IMR-90 (cell line): ENCODE data around the gene JMJD8. TPM values are rescaled to one million over a fixed set of nuclear protein-coding genes. Genes with fewer than 3 reads are reported as not detected.

Source experiments
- ATAC-seq: fragments of 200-7000 bp; cut with Tn5 transposase; 2 replicates; pipeline ENCODE4 v1.9.1; 2020; ENCODE audit warnings: low read depth, mild to moderate bottlenecking, moderate library complexity
- BruUV-seq: library from RNA; stranded (reverse); fragments of 400-500 nt; replicated peaks from 2 replicates; lab custom pipeline; 2021; lab: Mats Ljungman, UMichigan
- CTCF ChIA-PET: fragments of 300-600 bp; formaldehyde crosslinking; extraction: SDS; loops from one replicate; lab custom pipeline; 2021; ENCODE audit warnings: antibody characterized with exemption; lab: Yijun Ruan, JAX
- POLR2A ChIA-PET: fragments of 300-600 bp; sonication (Branson Sonifier 250); formaldehyde crosslinking; loops from one replicate; lab custom pipeline; 2022; ENCODE audit warnings: antibody characterized with exemption; ENCODE audit not compliant: unreplicated experiment; lab: Charles Lee
- DNase-seq: peaks from one replicate; pipeline ENCODE4 v3.0.0; 2013
- H2AFZ ChIP-seq: replicated peaks from 2 replicates; pipeline ENCODE3; 2013; ENCODE audit warnings: low read length, mild to moderate bottlenecking; ENCODE audit not compliant: poor library complexity
- H2AK5ac ChIP-seq: 2 replicates; pipeline ENCODE4 v1.6.1; 2013; ENCODE audit warnings: low read depth, low read length, inconsistent platforms
- H2AK9ac ChIP-seq: replicated peaks from 2 replicates; pipeline ENCODE3; 2013; ENCODE audit warnings: mild to moderate bottlenecking, low read depth, low read length, moderate library complexity; ENCODE audit not compliant: poor library complexity
- H2BK120ac ChIP-seq: 2 replicates; pipeline ENCODE4 v1.6.1; 2013; ENCODE audit warnings: low read depth, low read length, inconsistent platforms
- H2BK15ac ChIP-seq: 3 replicates; pipeline ENCODE4 v1.6.1; 2013; ENCODE audit warnings: low read depth, low read length, inconsistent platforms
- H2BK20ac ChIP-seq: 2 replicates; pipeline ENCODE4 v1.6.1; 2013; ENCODE audit warnings: low read depth, mild to moderate bottlenecking, inconsistent platforms, low read length, moderate library complexity
- H2BK5ac ChIP-seq: 2 replicates; pipeline ENCODE4 v1.6.1; 2013; ENCODE audit warnings: mild to moderate bottlenecking, low read depth, low read length, inconsistent platforms; ENCODE audit not compliant: poor library complexity, severe bottlenecking
- H3K14ac ChIP-seq: replicated peaks from 2 replicates; pipeline ENCODE4 v1.6.1; 2013; ENCODE audit warnings: low read depth, low read length, inconsistent platforms
- H3K18ac ChIP-seq: 2 replicates; pipeline ENCODE4 v1.6.1; 2013; ENCODE audit warnings: low read depth, low read length, control low read depth
- H3K23ac ChIP-seq: 2 replicates; pipeline ENCODE4 v1.6.1; 2013; ENCODE audit warnings: low read depth, low read length, inconsistent platforms
- H3K27ac ChIP-seq: 2 replicates; pipeline ENCODE4 v1.5.1; 2013; ENCODE audit warnings: mild to moderate bottlenecking, control low read depth, low read length; ENCODE audit not compliant: insufficient read depth
- H3K27me3 ChIP-seq: 2 replicates; pipeline ENCODE4 v1.6.1; 2013; ENCODE audit warnings: low read length; ENCODE audit not compliant: control insufficient read depth, insufficient read depth
- H3K36me3 ChIP-seq: 2 replicates; pipeline ENCODE4 v1.6.1; 2013; ENCODE audit warnings: low read length, mixed read lengths; ENCODE audit not compliant: control insufficient read depth, insufficient read depth
- H3K4ac ChIP-seq: 2 replicates; pipeline ENCODE4 v1.6.1; 2013; ENCODE audit warnings: low read depth, low read length, inconsistent platforms
- H3K4me1 ChIP-seq: 2 replicates; pipeline ENCODE4 v1.6.1; 2013; ENCODE audit warnings: low read length, mixed read lengths; ENCODE audit not compliant: control insufficient read depth, insufficient read depth
- H3K4me2 ChIP-seq: 2 replicates; pipeline ENCODE4 v1.6.1; 2013; ENCODE audit warnings: low read depth, mild to moderate bottlenecking, control low read depth, low read length, moderate library complexity
- H3K4me3 ChIP-seq: 2 replicates; pipeline ENCODE4 v1.5.1; 2013; ENCODE audit warnings: low read depth, mild to moderate bottlenecking, control low read depth, low read length, moderate library complexity; ENCODE audit not compliant: insufficient read depth
- H3K56ac ChIP-seq: 2 replicates; pipeline ENCODE4 v1.6.1; 2013; ENCODE audit warnings: low read length, inconsistent platforms; ENCODE audit not compliant: insufficient read depth; ENCODE audit errors: extremely low read depth
- H3K79me1 ChIP-seq, 2 experiments: 2 replicates each; pipeline ENCODE4 v1.6.1; 2013; ENCODE audit warnings: low read length in 2 of 2, inconsistent platforms in 1 of 2, low read depth in 1 of 2
- H3K9ac ChIP-seq: 2 replicates; pipeline ENCODE4 v1.6.1; 2013; ENCODE audit warnings: low read depth, low read length, control low read depth
- H3K9me1 ChIP-seq: 2 replicates; pipeline ENCODE4 v1.6.1; 2013; ENCODE audit warnings: low read length, inconsistent platforms; ENCODE audit not compliant: insufficient read depth
- H3K9me3 ChIP-seq: 2 replicates; pipeline ENCODE4 v1.6.1; 2013; ENCODE audit warnings: low read length; ENCODE audit not compliant: control insufficient read depth, insufficient read depth
- H4K20me1 ChIP-seq: 2 replicates; pipeline ENCODE4 v1.6.1; 2013; ENCODE audit warnings: low read length, inconsistent platforms; ENCODE audit not compliant: insufficient read depth
- H4K5ac ChIP-seq: 2 replicates; pipeline ENCODE4 v1.6.1; 2013; ENCODE audit warnings: mild to moderate bottlenecking, low read depth, low read length, control low read depth
- H4K8ac ChIP-seq, 2 experiments: 2 replicates each; pipeline ENCODE4 v1.6.1; 2013; ENCODE audit warnings: low read depth in 2 of 2, low read length in 2 of 2, control low read depth in 1 of 2, inconsistent platforms in 1 of 2
- H4K91ac ChIP-seq: 2 replicates; pipeline ENCODE4 v1.6.1; 2013; ENCODE audit warnings: low read depth, low read length, inconsistent platforms; ENCODE audit not compliant: insufficient read depth
- BHLHE40 ChIP-seq: fragments of 150-350 bp; IDR thresholded peaks from 2 replicates; pipeline ENCODE4 v1.6.1; 2016; ENCODE audit warnings: mild to moderate bottlenecking, low read depth, low read length
- CEBPB ChIP-seq: IDR thresholded peaks from 2 replicates; pipeline ENCODE4 v1.6.1; 2012; ENCODE audit warnings: low read depth, low read length, improper control_type of control experiment
- CHD1 ChIP-seq: IDR thresholded peaks from 2 replicates; pipeline ENCODE4 v1.6.1; 2012; ENCODE audit warnings: low read depth, low read length, improper control_type of control experiment
- CTCF ChIP-seq: conservative IDR thresholded peaks from 2 replicates; pipeline ENCODE4 v1.5.1; 2012; ENCODE audit warnings: mild to moderate bottlenecking, low read depth, low read length, improper control_type of control experiment
- ELK1 ChIP-seq: fragments of 150-350 bp; IDR thresholded peaks from 2 replicates; pipeline ENCODE4 v1.6.1; 2016; ENCODE audit warnings: low read depth, mild to moderate bottlenecking, low read length, moderate library complexity, borderline replicate concordance
- FOS ChIP-seq: fragments of 150-350 bp; IDR thresholded peaks from 2 replicates; pipeline ENCODE4 v1.6.1; 2016; ENCODE audit warnings: low read depth, low read length
- MAFK ChIP-seq: IDR thresholded peaks from 2 replicates; pipeline ENCODE4 v1.6.1; 2012; ENCODE audit warnings: low read depth, low read length, improper control_type of control experiment
- MAZ ChIP-seq: IDR thresholded peaks from 2 replicates; pipeline ENCODE4 v1.6.1; 2012; ENCODE audit warnings: low read depth, mild to moderate bottlenecking, low read length, improper control_type of control experiment, moderate library complexity, borderline replicate concordance
- MXI1 ChIP-seq: IDR thresholded peaks from 2 replicates; pipeline ENCODE4 v1.6.1; 2012; ENCODE audit warnings: low read depth, mild to moderate bottlenecking, low read length, moderate library complexity, borderline replicate concordance
- POLR2A ChIP-seq: IDR thresholded peaks from 2 replicates; pipeline ENCODE4 v1.6.1; 2012; ENCODE audit warnings: mild to moderate bottlenecking, low read depth, low read length
- SMC3 ChIP-seq: fragments of 150-350 bp; IDR thresholded peaks from 2 replicates; pipeline ENCODE4 v1.6.1; 2016; ENCODE audit warnings: low read depth, mild to moderate bottlenecking, antibody characterized with exemption, low read length, moderate library complexity
- WGBS, 2 experiments: methylation state at CpG; one replicate each; pipeline versions ENCODE4 v1.1.5 to v1.1.7; 2013; ENCODE audit warnings: missing lambda C conversion rate in 2 of 2; ENCODE audit not compliant: insufficient read length in 1 of 2; ENCODE audit errors: extremely low coverage in 2 of 2; 5-methylcytosine and 5-hydroxymethylcytosine counted together
- dilution Hi-C: fragments of 300-500 bp; cut with HindIII; formaldehyde crosslinking; loops from one replicate; pipeline ENCODE4 v1.14.3; 2018; ENCODE audit warnings: low sequenced_read_pairs; ENCODE audit not compliant: unreplicated experiment
- in situ Hi-C: fragments of 300-500 bp; cut with MboI; formaldehyde crosslinking; loops from 3 replicates; pipeline ENCODE4 v1.14.3; 2019; ENCODE audit warnings: low sequenced_read_pairs, inconsistent platforms, mixed read lengths
- intact Hi-C: fragments of 100-400 bp; cut with micrococcal nuclease; formaldehyde crosslinking; loops from 2 replicates; pipeline ENCODE4 v1.10.0; 2022
- polyA plus RNA-seq, 3 experiments: library from polyadenylated mRNA; depleted of rRNA; stranded (reverse); fragments of >200 nt; gene quantifications; 2 replicates each; pipeline ENCODE4 v1.2.3, GENCODE V29; 2012; ENCODE audit warnings: low replicate concordance in 1 of 3
- total RNA-seq: library from RNA; depleted of rRNA; stranded (reverse); fragments of >200 nt; gene quantifications from 2 replicates; pipeline ENCODE4 v1.2.3, GENCODE V29; 2012

The JMJD8 gene
- total and polyA plus RNA-seq, 2 of the 4 experiments (the other 2 are of a cell fraction) = 17.7 to 62.5 TPM

GRCh38 chr16:728890-729744 lies 45.0 kb upstream of the JMJD8 start:
- Histone ChIP-seq H3K23ac (no peak overlapping the region), H3K79me1 (peaks cover 0 to 5% of the 10 kb centered on the region in 2 experiments; a peak in 1 of 4 replicates), H2AK9ac (peak overlapping the region; percentile 72), H2BK120ac (no peak overlapping the region), H3K4me3 (no peak overlapping the region), H3K4me2 (no peak overlapping the region; the same call in 1 of the 2 replicates), H2AK5ac (peak overlapping the region; percentile 78), H3K9ac (no peak overlapping the region), H3K36me3 (peaks cover 21% of the 10 kb centered on the region), H2BK20ac (no peak overlapping the region), H3K9me1 (peaks cover 2% of the 10 kb centered on the region; the same call in 1 of the 2 replicates), H2BK15ac (no peak overlapping the region), H4K5ac (no peak overlapping the region), H2BK5ac (peak overlapping the region; percentile 11), H3K4ac (peak overlapping the region; percentile 73; the same call in 1 of the 2 replicates), H4K91ac (no peak overlapping the region), H2AFZ (peak overlapping the region; percentile 89), H3K14ac (no peak overlapping the region), H3K9me3 (no peaks in the 10 kb centered on the region), H3K56ac (no peak overlapping the region), H4K8ac (no peak overlapping the region), H3K4me1 (peaks cover 6% of the 10 kb centered on the region), H4K20me1 (peaks cover 4% of the 10 kb centered on the region), H3K18ac (no peak overlapping the region), H3K27ac (no peak overlapping the region), H3K27me3 (no peaks in the 10 kb centered on the region)
- no peak for TF ChIP-seq CTCF
- no peak for TF ChIP-seq SMC3
- no peak for TF ChIP-seq MAFK
- no peak for TF ChIP-seq MXI1
- no peak for TF ChIP-seq CEBPB
- no peak for TF ChIP-seq BHLHE40
- no peak for TF ChIP-seq FOS
- TF ChIP-seq MAZ = no peak
- TF ChIP-seq CHD1 = no peak
- no peak for TF ChIP-seq POLR2A
- TF ChIP-seq ELK1 = no peak
- ATAC-seq (no peak), DNase-seq (no peak)
- dilution Hi-C loops (no loop called here), in situ Hi-C loops (no loop called here), intact Hi-C loops (loop anchor here (5.0 kb wide), 1 partner anchor 58 kb away; the partner anchor contains the start of genes CHTF18 and RPUSD1)
- ChIA-PET CTCF (no interaction called here), POLR2A (no interaction called here)
- 76% methylated on average over 22 of the region's 55 CpGs; no CpG with 5 or more reads in 1 of the 2 experiments for WGBS, 2 experiments
- no TSS peak for BruUV-seq
